ENCODE measurements around the gene RAB43.
A peak's percentile ranks its signal among the peaks of the same experiment; 100 is the strongest.
"Not testable (repeated sequence)": the region's sequence is repeated elsewhere in the genome, so short reads cannot be mapped to it uniquely, and the experiment has no call there.

The RAB43 gene

DNA sequence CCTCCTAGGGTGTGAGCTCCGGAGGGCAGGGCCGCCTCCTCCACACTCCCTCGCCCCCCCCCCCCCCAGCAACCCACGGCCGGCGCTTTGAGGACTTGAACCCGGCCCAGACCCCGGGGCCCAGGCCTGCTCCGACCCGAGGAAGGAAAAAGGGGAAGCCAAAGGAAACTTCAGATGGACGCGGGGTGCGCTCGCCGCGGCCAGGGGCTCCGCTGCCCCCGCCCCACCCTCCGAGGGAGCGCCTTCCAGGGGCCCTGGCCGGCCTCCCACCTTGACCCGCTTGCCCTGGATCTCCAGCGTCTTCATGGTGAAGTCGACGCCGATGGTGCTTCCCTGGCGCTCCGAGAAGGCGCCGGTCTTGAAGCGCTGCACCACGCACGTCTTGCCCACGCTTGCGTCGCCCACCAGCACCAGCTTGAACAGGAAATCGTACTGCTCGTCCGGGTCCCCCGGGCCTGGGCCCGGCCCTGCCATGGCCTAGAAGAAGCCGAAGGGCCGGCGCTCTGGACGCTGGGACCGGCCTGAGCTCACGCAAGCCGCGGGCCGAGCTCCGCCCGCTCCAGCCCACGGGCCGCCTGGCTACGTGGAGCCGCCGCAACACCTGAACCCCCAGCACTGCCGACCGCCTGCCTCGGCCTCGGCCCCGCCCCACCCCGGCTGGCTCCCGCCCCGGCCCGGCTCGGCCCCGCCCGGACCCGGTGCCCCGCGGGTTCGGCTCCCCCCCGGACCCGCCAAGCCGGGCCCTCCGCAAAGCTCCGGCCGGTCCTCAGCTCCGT is 400 bp downstream of the RAB43 start:
- no peak for DNase-seq

DNA sequence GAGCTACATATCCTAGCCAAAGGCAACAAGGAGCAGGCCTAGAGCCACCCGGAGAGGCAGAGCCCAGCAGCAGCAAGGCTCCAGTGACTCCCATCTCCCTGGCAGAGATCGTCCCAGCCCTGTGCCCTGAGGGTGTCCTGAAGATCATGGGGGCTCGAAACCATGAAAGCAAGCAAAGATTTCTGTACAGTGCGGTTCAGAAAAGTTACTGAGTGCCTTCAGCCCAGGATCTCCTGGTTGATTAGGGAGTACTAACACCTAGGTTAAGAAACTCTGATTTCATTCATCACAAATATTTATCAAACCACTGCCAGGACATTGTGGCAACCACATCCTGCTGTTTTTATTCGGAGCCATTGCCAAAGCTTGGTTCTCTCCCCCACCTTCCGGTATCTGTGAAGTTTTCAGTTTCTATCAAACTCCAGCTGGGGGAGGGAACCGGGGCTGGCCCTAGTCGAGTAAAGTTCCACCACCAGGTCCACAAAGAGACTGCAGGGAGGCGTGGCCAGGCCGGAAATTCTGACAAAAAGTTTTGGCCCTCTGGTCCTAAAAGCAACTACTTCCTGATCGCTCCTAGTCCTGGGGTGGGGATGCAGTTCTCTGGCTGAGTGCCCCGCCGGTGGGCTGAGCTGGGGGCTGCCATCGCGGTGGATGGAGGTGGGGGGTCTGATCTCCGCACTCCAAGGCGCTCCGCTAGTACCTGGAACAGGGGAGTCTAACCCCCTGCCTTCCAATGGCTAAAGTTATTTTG is 1.2 kb downstream of the RAB43 start:
- DNase-seq, result peak in 1 of 2 experiments; percentile 24

DNA sequence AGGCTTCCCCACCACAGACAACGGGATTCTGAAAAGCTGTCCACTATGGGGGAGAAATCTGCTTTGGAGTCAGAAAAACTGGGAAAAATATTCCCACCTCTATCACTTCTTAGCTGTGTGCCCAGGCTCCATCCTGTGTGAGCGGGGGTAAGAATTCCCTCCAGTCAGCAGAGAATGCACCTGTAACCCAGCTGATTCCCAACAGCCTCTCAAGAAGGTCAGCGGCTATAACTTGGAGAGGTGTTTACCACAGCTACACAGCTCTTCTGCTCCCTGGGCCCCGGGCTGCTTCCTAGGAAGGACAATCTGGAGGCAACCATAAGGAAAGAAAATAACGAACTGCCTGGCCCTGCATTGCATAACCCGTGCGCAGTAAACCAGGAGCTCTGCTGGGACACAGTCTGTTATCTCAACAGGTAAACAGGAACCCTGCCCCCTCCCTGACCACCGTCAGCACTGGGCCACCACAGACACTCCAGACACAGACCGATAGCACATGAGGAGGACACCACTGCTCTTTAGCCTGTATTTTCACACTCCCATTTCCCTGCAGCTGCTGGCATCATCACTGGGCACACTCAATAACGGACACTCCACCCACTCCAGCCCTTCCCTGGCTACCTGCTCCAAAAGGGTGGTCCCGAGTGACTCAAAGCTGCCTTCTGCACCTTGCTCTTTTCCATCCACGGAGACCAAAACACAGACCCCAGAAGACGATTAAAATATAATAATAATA is 2.1 kb downstream of the RAB43 start:
- DNase-seq, result no peak

DNA sequence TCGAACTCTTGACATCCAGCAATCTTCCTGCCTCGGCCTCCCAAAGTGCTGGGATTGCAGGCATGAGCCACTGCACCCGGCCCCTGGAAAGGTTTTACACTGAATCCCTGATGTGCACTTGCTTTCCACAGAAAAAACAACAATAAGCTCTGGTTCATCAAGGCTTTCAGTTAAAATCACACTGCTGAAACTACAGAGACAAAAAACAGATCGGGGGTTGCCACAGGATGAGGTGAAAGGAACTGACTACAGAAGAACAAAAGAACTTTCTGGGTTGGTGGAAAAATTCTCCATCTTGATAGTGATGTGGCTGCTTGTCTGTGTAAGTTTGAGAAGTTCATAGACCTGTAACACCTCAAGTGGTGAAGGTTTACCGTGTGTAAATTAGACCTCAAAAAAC is 2.9 kb downstream of the RAB43 start:
- DNase-seq, result no peak

GRCh38 chr3:129117134-129117533 is 4.5 kb downstream of the RAB43 start:
- no peak for DNase-seq

- no peak for DNase-seq
Observed at GRCh38 chr3:129116482-129116946, 5.1 kb downstream of the RAB43 start.

- no peak for DNase-seq
Observed at GRCh38 chr3:129114455-129114854, 7.1 kb downstream of the RAB43 start.

- no peak for DNase-seq
Observed at GRCh38 chr3:129112308-129113052, 9.1 kb downstream of the RAB43 start.

GRCh38 chr3:129111076-129111780 is 10.4 kb downstream of the RAB43 start:
- DNase-seq, result not testable (repeated sequence)

GRCh38 chr3:129107793-129108192 is 13.8 kb downstream of the RAB43 start:
- no peak for DNase-seq

- peak in 1 of 2 experiments; percentile 21 for DNase-seq
Observed at GRCh38 chr3:129106866-129107565, 14.6 kb downstream of the RAB43 start.

DNA sequence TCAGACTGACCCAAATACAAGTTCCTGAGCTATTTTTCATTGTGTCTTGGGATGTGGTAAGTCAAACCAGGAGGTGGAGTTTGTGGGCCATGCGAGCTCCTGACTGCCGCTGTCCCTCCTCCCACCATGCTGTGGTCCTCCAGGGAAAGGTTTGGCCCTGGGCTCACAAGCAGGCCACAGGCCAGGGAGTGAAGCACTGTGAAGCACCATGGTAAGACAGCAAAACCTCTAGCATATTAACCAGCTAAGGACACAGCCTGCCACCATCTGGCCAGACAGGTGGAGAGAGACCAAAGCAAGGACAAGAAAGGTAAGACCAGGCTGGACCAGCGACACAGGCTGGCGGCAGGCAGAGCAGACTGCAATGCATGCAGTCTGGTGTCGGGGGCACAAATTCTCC is 15.3 kb downstream of the RAB43 start:
- peak in 1 of 2 experiments; percentile 20 for DNase-seq

- DNase-seq, result no peak
Observed at GRCh38 chr3:129105862-129106261, 15.7 kb downstream of the RAB43 start.

DNA sequence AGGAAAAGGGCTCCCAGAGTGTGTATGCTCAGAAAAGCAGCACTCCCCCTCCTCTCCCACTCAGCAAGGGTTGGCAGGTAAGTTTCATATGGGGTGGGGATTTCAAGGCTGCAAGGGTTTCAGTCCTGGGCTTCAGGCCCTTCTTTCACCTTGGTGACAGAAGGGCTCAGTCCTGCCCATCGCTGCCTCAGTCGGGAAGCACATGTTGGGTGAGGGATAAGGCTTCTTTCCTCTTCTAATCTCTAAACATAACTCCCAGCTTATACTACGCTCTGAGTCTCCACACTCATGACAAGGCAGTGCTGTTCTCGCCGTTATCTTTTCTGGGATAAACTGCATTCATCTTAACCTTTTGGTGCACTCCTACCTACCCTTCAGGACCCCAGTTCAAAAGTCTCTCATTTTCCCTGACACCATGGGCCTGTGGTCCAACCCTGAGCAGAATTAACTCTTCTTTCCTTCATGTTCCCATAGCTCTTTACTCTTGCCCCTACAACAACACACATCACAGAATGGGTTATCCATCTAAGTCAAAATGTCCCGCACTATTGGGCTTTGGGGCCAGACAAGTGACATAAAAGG is 17.0 kb downstream of the RAB43 start:
- DNase-seq, result no peak

DNA sequence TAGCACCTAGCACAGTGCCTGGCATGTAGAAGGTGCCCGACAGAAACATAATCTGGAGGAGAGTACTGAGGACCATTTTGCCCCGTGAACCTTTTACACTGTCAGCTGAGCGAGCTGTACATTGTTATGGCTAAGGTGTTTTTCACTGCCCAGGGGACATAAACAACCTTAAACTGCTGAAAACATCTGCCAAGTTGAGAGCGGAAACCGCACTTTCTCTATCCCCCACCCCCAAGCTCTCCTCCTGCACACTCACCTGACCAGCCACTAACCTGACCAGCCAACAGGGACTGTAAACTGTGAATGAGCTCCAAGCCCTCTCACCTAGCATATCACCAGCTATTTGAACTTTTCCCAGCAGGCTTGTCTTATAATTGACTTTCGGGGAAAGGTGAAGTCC is 17.6 kb downstream of the RAB43 start:
- DNase-seq, result no peak

- no peak for DNase-seq
Observed at GRCh38 chr3:129103296-129103695, 18.3 kb downstream of the RAB43 start.

DNA sequence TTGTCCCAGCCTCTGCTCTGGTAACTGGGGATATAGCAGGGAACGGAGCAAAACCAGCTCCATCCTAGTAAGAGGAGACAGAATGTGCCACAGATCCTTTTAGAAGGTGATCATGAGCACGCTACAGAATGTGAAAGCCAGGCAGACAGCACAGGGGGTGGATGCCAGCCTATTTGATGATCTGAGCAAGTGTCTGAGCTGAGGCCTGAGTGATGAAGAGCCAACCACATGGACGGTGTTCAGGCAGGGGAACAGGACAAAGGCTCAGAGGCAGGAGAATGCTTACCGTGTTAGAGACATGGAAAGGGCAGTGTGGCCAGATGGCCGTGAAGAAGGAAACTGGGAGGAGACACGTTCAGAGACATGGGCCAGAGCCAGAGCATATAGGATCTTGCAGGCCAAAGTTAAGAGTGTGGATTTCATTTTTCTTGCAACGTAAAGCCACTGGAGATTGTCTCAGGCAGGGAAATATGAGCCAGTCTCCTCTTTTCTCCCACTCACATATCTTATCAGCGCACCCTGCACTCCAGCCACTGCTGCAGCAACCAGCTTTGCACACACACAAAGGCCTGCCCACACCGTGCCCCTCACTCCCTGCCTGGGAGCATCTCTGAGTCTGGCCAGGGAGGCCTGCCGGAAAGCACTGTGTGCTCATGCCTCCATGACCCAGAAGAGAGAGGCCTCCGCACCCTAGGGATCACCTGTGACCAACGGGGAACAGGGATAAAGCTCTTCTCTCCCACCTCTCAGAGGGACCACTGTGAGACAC is 20.1 kb downstream of the RAB43 start:
- no peak for DNase-seq

DNA sequence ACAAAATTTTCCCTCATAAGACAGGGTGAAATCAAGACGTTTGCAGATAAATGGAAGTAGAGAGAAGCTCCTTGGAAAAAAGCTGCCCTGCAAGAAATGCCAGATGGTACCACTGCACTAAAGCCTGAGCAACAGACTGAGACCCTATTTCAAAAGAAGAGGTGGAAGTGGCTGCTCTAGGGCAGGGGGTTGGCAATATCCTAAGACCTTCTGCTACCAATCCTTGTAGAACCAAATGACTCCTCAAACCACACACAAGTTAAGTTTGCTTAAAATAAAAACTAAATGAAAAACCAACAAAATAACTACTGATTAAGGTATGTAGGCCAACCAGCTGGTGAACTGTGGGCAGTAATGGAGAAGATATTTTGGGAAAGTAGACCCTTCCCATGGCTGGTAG is 21.3 kb downstream of the RAB43 start:
- no peak for DNase-seq

DNA sequence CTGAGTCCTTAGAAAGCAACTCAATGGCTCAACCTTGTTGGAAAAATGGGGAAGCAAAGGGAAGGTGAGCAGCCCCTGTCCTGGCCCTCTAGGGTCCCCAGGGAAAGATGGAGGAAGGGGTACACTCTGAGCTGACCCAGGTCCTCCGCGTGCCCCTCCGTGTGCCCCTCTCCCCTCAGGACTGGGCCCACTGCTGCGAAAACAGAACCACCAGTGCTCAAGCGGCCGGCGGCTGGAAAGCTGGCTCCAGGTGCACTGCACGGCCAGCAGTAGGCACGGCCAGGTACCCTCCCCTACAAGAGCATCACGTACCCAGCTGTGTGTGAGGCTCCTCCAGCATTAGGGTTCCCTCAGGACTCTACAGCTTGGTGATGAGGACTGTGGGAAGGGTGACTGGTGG is 26.3 kb downstream of the RAB43 start:
- DNase-seq, result no peak

- DNase-seq, result not testable (repeated sequence)
Observed at GRCh38 chr3:129088312-129088711, 33.3 kb downstream of the RAB43 start.
